Measurements from ENCODE around the gene SFTPA1.
"Not testable (repeated sequence)": the region's sequence is repeated elsewhere in the genome, so short reads cannot be mapped to it uniquely, and the experiment has no call there.

DNA sequence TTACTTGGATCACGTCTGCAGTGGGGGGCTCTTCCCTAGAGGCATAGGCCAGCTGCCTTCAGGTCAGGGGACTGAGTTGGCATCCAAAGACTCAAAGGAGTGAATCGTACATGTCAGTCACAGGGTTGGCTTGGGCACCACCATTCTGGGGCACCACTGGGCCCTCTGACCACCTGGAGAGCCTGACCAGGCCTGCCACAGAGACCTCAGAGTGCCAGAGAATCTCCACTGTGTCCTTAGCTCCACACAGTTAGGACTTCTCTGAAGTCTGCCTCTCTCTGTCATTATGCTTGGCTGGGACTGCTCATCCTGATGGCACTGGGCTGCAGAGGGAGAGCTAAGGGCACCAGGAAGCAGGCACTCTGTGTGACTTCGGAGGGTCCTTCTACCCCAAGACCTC, 16.2 kb upstream of the SFTPA1 start:
- not testable (repeated sequence) for TF ChIP-seq POLR2A, EP300 (IDR thresholded peaks at IDR 0.05)
- TF ChIP-seq, protein P1, sequence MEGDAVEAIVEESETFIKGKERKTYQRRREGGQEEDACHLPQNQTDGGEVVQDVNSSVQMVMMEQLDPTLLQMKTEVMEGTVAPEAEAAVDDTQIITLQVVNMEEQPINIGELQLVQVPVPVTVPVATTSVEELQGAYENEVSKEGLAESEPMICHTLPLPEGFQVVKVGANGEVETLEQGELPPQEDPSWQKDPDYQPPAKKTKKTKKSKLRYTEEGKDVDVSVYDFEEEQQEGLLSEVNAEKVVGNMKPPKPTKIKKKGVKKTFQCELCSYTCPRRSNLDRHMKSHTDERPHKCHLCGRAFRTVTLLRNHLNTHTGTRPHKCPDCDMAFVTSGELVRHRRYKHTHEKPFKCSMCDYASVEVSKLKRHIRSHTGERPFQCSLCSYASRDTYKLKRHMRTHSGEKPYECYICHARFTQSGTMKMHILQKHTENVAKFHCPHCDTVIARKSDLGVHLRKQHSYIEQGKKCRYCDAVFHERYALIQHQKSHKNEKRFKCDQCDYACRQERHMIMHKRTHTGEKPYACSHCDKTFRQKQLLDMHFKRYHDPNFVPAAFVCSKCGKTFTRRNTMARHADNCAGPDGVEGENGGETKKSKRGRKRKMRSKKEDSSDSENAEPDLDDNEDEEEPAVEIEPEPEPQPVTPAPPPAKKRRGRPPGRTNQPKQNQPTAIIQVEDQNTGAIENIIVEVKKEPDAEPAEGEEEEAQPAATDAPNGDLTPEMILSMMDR (IDR thresholded peaks at IDR 0.05), result not testable (repeated sequence)

Measured in stomach (tissue), 4 donors.